Hematopoietic multipotent progenitor cell treated with erythropoietin and hydrocortisone succinate and interleukin-3 and kit ligand, for 4 days (in vitro differentiated cells): ENCODE measurements around the gene ENPP1.

Experiments
- DNase-seq: peaks from one replicate; pipeline ENCODE4 v3.0.0-alpha.2; 2015

ENPP1 gene

DNA sequence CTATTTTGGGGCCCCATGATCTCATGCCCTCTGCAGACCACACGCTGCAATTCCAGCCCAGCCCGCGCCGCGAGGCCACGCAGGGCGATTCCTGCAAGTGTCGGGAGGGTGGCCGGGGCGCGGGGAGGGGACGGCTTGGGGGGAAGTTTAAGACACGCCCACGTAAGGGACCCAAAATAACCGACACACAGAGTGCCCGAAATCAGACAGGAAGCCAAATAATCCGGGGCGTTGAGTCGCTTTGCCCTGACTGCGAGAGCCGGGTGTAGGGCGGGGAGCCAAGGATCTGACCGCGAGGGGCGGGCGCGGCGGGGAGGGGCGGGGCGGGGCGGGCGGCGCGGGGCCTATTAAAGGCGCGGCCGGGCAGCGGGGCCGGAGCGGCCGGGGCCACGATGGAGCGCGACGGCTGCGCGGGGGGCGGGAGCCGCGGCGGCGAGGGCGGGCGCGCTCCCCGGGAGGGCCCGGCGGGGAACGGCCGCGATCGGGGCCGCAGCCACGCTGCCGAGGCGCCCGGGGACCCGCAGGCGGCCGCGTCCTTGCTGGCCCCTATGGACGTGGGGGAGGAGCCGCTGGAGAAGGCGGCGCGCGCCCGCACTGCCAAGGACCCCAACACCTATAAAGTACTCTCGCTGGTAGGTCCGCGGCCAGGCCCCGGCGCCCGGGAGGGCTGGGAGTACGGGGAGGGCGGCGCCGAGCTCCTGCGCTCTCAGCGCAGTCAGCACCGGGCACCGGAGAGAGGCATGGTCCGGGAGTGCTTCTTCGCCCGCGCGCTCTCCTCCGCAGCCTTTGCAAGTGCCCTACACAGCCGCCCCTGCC lies at the start of gene ENPP1:
TSS of gene ENPP1 (plus strand) at position 377 of the 816 bp plus-strand sequence. CDS start at position 393, 16 bp downstream.
- DNase-seq = peak; percentile 65

DNA sequence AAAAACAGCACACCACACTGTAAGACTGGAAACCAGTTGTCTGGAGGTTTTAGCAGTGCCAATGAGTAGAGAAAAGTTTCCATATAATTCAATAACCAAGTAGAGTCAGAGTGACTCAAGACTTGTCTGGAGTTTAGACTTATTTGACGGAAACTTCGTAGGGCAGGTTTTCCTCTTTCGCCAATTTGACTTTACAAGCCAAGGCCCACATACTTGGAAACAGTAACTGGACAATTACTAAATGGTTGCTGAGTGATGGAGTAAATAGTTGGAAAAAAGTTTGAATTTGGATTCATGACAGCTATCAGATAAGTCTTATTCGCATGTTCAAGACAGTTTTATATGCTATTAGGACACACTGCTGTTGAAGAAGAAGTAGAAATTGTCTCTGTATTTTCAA lies 48.9 kb upstream of the ENPP1 start:
- no peak for DNase-seq

DNA sequence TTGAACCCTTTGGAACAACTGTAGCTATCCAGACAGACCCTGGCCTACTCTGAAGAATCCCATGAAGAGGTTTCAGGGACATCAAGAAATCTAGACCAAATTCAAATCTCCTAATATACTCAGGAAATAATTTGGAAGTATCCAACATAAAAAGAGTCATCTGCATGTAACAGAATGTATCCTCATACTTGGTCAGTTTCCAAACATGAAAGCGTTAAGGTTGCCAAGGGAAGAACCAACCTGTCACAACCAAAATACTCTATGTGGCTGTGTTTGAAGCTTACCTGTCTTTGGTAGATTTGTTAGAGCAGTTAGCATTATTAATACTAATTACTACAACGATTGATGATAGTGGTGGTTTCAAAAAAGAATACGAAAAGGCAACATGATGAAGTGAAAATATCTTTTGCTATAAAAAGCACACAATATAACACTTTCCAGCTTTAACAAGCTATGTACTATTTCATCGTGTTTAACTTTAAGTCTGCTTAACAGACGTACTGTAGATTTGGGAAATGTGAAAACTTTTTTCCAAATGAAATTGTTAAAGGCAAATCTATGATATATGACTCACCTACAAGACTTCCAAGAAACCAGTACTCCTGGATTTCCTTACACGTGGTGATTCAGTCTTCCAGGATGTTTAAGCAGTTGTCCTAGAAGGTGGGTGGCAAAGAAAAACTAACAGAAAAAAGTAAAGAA lies 46.6 kb upstream of the ENPP1 start:
- no peak for DNase-seq

DNA sequence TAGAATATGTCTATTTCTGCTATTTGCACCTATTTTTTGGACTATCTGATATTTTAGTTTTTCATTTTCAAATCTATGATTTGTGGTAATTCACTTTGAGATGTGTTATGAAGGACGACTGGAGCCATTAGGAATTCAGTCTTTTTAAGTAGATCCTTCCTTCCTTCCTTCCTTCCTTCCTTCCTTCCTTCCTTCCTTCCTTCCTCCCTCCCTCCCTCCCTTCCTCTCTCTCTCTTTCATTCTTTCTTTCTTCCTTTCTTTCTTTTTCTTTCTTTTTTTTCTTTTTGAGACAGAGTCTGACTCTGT lies 46.1 kb upstream of the ENPP1 start:
- DNase-seq = no peak

DNA sequence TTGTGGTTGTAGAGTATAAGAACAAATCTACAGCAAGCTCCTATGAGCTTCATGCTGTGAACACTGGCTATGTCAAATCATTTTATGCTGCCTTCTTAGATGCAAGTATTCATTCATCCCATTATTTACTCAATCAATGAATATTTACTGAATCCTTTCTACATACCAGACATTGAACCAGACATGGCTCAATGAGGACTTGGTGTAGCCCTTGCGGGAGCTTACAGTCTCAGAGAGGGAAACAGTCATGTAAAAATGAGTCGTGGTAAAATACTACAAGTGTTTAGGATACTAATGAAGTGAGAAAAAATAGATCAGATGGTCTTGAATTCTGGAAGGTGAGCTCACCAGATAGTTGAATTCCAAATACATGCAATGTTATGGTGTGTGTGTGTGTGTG lies 44.8 kb upstream of the ENPP1 start:
- no peak for DNase-seq

DNA sequence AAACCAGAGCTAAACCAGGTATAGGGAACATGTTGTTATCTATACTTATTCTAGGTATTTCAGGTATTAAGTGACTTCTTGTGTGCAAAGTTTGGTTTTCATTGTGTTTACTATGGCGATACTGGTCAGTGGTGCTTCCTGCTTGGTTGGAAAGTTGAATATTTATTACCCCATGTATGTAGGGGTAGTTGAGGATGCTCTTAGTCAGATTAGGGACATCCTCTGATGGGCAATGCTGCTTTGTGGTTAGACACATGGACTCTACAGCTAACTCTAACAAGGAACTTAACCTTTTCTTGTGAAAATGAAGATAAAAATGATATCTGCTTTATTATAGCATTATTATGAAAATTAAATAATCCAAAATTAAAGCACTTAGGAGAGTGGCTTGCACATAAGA lies 44.1 kb upstream of the ENPP1 start:
- no peak for DNase-seq

DNA sequence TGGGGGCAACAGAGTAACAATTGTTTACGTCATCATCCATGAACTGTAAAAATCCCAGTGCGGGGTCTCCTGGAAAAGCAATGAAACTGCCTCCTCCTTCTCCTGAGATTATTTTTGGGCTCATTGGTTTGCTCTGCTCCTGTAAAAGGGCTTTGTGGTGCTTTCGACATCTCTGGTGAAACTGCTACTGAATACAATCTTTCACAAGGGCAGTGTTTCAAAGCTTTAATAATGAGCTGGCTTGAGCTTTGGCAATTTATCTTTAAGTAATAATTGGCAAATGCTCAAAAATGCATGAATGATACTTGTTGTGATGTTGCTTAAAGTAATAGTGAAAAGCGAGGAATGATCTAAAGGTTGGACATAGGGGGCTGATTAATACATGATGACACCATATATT lies 43.5 kb upstream of the ENPP1 start:
- DNase-seq = no peak

DNA sequence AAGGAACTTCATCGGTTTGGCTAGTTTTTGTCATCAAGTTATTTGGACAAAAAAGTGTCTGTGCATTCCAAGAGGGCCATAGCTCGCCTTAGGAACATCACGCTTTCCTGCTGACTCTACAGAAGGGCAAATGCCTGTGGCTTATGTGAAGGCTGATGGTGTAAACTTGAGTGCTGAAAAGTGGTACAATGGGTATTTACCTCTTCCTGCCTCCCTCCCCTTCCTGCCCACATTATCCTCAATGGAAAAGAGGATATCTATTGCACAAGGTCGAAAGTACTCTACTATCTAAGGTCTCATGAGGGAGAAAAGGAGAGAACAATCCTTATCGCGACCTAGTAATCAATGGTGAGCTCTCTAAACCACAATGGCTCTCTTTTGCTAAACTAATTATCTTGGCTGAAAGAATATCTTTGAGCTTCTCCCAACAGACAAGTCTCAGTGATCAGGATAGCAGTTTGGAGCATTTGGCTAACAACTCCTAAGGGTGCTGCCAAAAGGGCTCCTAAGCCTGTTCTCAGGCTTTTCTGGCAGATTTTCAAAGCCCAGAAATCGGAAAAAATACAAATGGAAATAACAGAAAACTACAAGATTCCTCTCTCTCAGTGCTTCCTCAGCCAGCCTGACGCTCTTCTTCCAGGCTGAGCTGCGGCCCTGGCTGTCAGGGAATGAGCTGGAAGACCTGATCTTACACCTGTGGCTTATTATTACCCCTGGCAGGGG lies 42.6 kb upstream of the ENPP1 start:
- no peak for DNase-seq

DNA sequence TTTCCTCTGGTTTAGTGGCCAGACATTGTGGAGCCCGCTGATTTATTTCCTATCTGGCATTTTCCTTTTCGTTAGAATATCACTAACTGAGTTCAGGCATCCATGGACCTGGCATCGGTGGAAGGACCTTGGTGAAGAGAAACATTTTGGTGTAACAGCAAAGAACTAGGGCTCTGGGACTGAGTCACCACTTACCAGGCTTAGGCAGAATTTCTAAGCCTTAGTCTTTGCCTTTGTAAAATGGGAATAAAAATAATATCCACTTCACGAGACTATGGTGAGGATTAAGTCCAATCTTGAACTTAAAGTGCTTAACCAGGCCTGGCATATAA lies 42.0 kb upstream of the ENPP1 start:
- DNase-seq = no peak

DNA sequence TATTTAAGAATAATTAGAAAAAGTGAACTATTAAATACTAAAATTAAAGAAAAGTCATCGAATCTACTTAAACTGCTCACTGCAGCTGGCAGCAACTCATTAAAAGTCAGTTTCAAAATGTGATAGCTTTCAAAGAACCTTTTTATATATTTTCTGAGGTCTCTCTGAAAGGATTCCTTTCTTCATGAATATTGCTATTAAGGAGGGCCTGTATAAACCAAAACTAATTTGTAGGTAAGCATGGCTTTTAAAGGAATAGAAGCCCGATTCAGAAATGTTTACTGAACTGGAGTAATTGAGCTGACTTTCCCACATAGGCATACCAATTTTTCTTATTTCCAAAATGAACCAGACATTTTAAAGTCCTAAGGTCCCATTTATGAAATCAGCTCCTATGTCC lies 41.2 kb upstream of the ENPP1 start:
- no peak for DNase-seq

DNA sequence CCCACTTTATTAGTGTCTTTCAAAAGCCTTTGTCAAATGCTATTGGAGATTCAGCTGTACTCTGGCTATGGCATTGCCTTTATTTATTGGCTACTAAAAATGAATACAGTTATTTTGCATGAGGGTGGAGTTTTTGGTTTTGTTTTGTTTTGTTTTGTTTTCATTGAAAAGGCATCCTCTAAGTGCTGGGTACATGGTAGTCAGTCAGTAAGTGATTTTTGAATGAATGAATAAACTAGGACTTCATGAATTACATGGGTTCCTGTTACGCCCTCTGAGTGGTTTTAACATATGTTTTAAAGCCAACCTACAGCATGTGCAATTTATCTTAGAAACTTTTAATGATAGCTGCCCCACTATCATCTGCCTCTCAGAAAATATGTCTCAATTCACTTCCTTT lies 38.9 kb upstream of the ENPP1 start:
- no peak for DNase-seq

DNA sequence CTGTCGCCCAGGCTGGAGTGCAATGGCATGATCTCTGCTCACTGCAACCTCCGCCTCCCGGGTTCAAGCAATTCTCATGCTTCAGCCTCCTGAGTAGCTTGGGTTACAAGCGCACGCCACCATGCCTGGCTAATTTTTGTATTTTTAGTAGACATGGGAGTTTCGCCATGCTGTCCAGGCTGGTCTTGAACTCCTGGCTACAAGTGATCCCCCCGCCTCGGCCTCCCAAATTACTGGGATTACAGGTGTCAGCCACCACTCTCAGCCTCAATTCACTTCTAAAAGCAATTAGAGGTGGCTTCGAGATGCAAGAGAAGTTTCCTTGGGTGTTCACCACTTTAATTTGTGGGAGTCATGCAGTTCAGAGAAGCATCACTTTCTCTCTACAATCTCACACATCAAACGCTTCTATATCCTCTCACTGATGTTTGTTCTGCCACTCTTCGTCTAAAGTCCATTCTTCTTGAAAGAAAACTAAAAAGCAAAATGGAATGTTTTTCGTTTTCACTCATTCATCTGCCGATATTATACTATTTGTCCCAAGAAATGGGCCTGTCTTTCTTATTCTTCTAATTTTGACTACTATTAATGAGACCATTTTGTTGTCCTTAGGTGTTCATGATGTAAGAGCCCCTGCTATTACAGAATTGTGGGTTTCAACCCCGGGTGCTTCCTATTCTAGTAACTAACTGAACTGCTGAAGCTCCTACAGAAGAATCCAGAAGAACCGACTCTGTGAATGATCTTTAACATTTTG lies 38.3 kb upstream of the ENPP1 start:
- no peak for DNase-seq

DNA sequence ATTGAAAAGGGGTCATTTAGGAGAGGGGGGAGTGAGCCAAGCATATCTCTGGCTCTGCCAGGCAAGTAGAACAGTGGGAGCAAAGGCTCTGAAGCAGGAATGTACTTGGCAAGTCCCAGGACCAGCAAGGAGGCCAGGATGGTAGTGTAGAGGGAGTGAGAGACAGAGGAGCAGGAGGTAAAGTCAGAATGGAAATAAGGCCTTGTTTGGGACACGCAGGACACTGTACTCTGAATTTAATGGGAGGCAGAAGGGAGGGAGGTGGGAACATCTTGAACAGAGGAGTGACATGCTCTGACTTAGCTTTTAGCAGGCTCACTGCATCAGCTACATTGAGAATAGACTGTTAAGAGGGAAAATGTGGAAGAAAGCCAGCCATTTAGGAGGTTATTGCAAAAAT lies 37.0 kb upstream of the ENPP1 start:
- DNase-seq = no peak

DNA sequence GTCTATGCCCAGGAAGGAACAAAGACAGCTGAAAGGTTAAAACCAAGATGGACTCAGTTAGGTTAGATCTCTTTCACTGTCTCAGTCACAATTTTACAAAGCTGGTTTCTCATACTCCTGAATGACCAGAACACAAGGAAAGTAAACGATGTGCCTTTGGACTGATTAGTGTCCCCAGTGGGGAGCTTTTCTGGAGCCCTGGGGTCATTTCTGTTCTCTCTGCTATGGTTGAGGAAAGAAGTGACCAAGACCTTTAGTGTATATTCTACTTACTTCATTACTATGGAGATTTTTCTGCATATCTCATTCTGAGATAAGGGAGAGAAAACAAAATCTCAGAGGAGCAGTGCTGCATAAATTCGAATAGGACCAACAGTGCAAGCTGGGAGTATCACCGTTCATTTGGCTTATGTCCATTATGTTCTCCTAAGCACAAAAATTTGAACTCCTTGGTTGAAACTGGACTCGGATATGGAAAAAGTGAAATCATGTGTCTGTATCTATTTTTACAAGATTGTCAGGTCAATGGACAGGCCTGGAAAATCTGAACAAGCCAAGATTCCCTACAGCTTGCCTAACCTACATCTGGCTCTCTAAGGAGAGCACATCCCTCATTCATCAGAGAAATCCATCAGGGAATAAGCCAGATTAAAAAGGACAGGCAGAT lies 34.4 kb upstream of the ENPP1 start:
- no peak for DNase-seq

DNA sequence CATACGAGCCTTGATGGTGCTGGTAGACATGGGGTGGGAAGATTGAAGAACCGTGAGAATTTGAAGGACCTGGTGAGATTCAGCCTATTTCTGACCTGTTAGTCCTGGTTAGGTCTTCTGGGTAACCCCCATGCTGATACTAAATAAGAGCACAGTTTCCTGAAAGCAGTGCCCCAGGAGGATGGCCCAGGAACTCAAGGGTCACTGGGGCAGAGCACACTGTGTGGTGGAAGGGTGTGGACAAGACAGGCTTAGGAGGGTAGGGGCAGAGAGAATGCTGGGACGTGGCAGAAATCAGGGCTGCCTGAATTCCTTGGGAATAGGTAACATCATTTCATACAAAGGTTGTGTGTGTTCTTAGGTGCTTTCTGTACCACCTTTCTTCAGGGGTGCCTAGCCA lies 31.9 kb upstream of the ENPP1 start:
- no peak for DNase-seq

DNA sequence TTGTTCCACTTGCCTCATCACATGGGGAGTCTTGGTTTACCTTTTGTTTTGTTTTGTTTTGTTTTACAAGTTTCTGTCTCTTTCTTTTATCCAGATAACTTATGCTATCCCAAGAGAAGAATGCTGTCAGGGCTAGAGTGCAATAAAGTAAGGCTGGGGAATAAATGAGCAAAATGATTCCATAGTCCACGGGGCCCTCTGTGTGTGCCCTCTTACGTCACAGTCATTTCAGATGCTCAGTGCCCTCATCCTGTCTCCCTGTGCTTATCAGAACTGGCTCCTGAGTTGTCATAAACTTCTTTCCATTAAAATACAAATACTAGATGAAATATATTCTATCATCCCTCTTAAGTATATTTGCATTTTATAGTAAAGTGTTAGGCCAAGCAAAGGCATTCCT lies 30.8 kb upstream of the ENPP1 start:
- no peak for DNase-seq

DNA sequence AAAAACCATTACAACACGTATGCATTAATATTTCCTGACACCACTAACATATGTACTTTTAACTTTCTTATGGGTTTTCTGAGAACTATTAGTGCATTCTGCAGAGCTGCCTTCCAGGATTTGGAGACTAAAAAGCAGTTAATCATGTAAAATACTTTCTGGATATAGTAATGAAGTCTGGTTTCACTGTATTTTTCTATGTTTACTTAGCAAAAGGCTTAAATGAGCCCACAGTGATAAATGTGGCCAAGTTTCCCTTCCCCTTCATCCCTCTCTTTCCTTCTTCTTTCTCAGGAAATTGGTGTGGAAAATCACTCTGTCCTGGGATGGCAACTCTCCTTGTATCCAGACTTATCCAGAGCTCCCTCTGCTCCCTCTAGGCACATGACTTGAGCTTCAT lies 29.7 kb upstream of the ENPP1 start:
- DNase-seq = no peak

DNA sequence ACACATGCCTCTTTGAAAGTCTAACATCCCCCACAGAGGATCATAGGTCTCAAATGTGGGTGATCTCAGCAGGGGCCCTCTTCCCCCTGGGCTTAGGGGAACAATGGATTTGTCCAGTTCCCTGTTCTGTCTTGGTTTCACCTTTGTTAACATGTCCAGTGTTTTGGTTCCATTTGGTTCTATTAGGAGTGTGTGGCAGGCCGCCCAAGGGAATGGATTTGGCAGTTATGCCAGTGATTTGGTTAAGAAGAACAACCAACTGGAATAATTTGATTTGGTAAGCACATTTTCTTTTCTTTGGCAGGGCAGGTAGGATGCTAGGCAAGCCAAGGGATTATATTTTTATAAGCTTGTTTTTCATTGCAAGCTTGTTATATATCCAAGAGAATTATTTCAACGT lies 28.5 kb upstream of the ENPP1 start:
- DNase-seq = no peak

DNA sequence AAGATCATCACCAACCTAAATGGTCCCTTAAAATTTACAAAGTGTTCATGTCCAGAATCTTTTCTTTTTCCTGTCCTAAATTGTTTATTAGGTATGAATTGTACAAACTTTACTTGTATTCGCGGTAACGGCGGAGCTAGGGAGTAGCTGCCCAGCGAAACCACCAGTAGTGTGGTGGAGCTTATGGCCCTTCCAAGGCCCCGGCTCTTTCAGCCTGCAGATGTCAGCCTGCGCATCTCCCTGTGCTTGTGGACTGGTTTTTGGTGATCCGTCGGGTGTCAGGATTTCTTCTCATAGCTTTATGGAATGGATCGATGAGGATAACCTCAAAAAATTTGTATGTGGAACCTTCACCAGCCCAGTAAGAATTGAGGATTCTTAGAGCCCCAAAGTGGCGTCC lies 27.2 kb upstream of the ENPP1 start:
- DNase-seq = no peak

DNA sequence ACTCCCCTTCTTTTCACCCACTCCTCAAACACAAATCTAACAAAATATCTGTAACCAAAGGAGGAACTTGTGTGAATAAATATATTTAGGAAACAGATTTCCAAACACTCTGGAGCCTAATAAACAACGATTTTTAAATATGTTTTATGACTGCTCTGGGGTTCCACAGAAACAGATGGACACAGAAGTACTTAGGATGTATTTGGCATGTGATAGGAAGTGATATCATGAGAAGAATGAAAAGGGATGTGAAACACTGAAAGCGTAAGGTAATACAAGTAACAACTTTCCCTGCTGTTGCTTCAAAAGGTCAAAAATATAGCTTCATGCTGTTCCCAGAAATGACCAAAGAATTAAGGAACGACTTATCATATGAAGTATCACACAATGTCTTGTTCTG lies 26.1 kb upstream of the ENPP1 start:
- DNase-seq = no peak

DNA sequence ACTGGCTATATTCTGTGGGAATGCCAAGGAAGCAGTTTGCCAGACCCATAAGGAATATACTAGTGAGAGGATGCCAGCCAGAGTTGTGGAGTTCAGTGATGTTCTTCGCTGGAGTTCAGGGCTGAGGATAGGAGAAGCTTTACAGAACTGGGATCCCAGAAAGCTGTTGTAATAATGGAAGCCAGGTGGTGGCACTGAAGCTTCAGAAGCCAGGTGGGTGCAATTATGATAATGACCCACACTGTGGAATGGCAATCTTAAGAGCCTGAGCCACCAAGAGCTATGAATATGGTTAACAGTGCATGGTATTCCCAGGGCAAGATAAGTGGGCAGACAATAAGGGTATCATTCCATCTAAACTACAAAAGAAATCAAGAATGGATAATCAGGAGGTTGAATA lies 25.1 kb upstream of the ENPP1 start:
- no peak for DNase-seq

DNA sequence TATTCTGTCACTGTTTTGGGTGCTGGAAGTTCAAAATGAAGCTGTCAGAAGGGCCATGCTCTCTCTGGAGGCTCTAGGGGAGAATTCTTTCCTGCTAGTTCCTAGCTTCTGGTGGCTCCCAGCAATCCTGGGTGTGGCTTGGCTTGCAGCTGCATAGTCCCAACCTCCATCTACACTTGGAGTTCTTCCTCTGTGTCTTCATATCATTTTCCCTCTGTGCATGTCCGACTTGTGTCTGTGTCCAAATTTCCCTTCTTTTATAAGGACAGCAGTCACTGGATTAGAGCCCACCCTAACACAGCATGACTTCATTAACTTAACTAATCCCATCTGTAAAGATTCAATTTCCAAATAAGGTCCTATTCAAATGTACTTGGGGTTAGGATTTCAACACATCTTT lies 23.3 kb upstream of the ENPP1 start:
- no peak for DNase-seq

DNA sequence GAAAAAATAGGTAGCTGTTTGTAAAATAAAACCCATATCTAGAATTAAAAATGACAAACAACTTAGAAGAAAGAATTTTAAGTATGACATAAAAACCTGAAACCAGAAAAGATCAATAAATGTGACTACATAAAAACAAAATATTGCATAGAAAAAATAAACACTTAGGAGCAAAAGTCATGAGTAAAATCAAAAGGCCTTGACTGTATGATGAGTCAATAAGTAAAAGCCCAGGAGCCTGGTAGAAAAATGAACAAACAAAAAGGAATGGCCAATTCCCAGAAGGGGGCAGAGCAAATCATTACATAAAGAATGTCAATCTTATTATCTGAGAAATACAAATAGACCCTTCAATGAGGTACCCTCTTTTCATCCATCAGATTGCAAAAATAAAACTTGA lies 20.7 kb upstream of the ENPP1 start:
- no peak for DNase-seq
